Neural progenitor cell (in vitro differentiated cells): ENCODE results near the gene SLC17A1.

Experiments used
- EZH2 ChIP-seq: fragments of 200-600 bp; sonication (generic); IDR thresholded peaks from 2 replicates; pipeline ENCODE4 v1.6.1; 2017; ENCODE audit warnings: antibody characterized with exemption, mild to moderate bottlenecking, moderate library complexity
- EZH2phosphoT487 ChIP-seq: fragments of 200-600 bp; sonication (generic); IDR thresholded peaks from 2 replicates; pipeline ENCODE4 v1.6.1; 2017; ENCODE audit warnings: antibody characterized with exemption
- TF ChIP-seq, protein P1 (sequence below): fragments of 200-600 bp; sonication (generic); IDR thresholded peaks from 2 replicates; pipeline ENCODE4 v1.5.1; 2017; ENCODE audit warnings: antibody characterized with exemption, mild to moderate bottlenecking

DNA sequence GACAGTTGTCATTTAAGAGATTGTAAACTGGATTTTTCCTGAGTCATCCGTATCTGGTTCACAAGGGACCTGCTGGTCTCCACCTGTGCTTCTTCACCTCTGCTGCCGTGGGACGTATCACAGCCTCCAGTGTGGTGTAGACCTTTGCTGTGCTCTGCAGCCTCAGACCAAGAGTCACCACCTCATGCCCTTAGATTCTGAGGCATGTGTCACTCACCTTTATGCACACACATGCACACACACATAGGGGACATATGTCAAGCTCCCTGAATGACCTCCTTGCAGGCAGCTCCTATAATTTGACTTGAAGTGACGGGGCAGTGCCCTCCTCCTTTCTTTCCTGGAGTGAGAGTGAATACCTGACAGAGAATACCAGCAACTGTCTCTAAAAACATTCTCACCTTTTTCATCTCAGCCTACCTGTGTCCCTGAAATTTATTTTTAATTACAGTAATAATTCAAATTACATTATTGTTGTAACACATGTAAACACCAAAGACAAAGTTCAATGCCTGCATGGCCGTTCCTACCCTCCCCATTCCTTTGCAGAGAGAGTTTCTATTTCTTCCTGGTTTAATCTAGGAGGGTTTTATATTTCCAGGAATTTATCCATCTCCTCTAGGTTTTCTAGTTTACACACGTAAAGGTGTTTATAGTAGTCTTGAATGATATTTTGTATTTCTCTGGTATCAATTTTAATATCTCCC lies 73.8 kb downstream of the SLC17A1 start:
- TF ChIP-seq, protein P1, sequence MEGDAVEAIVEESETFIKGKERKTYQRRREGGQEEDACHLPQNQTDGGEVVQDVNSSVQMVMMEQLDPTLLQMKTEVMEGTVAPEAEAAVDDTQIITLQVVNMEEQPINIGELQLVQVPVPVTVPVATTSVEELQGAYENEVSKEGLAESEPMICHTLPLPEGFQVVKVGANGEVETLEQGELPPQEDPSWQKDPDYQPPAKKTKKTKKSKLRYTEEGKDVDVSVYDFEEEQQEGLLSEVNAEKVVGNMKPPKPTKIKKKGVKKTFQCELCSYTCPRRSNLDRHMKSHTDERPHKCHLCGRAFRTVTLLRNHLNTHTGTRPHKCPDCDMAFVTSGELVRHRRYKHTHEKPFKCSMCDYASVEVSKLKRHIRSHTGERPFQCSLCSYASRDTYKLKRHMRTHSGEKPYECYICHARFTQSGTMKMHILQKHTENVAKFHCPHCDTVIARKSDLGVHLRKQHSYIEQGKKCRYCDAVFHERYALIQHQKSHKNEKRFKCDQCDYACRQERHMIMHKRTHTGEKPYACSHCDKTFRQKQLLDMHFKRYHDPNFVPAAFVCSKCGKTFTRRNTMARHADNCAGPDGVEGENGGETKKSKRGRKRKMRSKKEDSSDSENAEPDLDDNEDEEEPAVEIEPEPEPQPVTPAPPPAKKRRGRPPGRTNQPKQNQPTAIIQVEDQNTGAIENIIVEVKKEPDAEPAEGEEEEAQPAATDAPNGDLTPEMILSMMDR, result no peak
- TF ChIP-seq EZH2 (no peak), EZH2phosphoT487 (no peak)
